ENCODE measurements around the gene MBLAC1.

DNA sequence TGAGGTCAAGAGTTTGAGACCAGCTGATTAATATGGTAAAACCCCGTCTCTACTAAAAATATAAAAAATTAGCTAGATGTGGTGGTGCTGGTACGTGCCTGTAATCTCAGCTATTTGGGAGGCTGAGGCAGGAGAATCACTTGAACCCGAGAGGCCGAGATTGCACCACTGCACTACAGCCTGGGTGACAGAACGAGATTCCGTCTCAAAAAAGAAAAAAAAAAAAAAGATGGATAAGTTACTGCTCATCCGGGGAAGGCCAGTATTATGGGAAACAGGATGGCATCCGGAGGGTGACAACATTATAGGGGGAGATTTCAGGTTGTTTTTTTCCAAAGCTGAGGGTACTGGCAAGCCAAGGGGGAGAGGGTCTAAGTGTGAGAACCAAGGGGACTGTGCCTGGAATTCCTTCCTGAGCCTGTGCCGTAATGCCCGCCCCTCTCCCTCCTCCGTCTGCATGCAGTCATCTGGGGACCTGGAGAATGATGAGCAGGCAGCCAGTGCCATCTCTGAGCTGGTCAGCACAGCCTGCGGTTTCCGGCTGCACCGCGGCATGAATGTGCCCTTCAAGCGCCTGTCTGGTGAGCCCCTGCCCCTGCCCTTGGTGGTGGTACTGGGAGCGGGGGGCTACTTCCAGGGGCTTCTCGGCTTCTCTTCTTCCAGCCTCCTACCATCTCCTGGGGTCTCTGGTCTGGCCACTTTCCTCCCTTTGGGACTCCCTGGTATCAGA is 26.3 kb downstream of the MBLAC1 start:
- TF ChIP-seq, protein P1, sequence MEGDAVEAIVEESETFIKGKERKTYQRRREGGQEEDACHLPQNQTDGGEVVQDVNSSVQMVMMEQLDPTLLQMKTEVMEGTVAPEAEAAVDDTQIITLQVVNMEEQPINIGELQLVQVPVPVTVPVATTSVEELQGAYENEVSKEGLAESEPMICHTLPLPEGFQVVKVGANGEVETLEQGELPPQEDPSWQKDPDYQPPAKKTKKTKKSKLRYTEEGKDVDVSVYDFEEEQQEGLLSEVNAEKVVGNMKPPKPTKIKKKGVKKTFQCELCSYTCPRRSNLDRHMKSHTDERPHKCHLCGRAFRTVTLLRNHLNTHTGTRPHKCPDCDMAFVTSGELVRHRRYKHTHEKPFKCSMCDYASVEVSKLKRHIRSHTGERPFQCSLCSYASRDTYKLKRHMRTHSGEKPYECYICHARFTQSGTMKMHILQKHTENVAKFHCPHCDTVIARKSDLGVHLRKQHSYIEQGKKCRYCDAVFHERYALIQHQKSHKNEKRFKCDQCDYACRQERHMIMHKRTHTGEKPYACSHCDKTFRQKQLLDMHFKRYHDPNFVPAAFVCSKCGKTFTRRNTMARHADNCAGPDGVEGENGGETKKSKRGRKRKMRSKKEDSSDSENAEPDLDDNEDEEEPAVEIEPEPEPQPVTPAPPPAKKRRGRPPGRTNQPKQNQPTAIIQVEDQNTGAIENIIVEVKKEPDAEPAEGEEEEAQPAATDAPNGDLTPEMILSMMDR (IDR thresholded peaks at IDR 0.05): no peak
- TF ChIP-seq POLR2A (IDR thresholded peaks at IDR 0.05): no peak
